Stimulated activated CD4-positive, alpha-beta T cell treated with anti-CD3 and anti-CD28 coated beads, Interleukin-12 subunit alpha, Interleukin-12 subunit beta, amount 100 ng/mL, for 4 hours (primary cell): ENCODE data around the gene TGFBR3L.
A peak's percentile ranks its signal among the peaks of the same experiment; 100 is the strongest.
"Not testable (repeated sequence)": the region's sequence is repeated elsewhere in the genome, so short reads cannot be mapped to it uniquely, and the experiment has no call there.

Source experiments
- DNase-seq: peaks from one replicate; pipeline ENCODE4 v3.0.0-alpha.2; 2020

The TGFBR3L gene

DNA sequence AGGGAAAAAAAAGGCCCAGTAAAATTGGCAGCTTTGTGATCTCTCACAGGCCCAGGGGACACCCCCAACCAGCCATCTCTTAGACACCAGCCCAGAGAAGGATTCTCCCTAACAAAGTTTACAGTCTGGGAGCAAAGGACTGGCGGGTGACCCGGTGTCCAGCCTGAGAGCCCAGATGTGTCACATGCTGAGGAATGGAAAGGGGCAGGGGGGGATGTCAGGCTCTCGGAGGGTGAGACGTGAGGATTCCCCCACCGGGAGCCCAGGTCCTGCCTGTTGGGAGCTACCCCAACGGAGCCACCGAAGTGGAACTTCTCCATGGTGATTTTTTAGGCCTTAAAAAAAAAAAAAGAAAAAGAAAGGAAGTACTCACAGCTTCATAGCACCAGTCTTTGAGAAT is 16.1 kb downstream of the TGFBR3L start:
- no peak for DNase-seq

DNA sequence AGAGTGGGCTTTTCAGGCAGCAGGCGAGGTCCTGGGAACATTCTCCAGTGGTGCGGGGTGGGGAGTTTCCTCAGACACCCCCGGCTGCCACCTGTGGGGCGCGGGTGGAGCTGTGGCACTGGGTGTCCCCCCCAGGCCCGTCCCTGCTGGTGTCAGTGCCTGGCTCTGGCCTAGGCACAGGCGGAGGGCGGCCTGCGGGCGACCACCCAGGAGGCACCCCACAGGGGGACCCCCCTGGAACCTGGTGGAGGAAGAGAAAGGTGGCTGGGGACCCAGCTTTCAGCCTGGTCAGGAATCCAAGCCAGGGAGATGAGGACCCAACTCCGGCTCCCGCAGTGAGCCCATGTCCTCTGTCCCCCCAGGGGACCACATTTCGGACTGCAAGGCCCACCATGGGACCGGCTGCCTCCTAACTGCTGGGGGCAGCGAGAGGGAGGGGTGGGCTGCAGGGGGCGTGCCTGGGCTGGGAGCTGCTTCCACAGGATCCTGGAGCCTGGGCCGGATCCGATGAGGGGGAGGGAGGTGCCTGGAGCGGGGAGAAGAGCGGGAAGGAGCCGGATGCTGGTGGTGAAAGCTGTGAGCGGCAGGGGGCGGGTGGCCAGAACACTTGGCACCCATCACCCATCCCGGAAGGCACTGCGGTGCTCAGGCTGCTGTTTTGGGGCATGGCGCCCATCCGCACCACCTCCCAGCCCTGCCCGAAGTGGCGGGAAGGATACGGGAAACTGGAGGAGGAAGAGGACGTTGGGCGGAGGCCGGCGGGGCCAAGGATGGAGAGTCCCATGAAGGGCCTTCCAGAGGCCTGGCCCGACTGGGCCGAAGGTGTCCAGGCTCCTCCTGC is 16.8 kb downstream of the TGFBR3L start:
- DNase-seq: no peak

DNA sequence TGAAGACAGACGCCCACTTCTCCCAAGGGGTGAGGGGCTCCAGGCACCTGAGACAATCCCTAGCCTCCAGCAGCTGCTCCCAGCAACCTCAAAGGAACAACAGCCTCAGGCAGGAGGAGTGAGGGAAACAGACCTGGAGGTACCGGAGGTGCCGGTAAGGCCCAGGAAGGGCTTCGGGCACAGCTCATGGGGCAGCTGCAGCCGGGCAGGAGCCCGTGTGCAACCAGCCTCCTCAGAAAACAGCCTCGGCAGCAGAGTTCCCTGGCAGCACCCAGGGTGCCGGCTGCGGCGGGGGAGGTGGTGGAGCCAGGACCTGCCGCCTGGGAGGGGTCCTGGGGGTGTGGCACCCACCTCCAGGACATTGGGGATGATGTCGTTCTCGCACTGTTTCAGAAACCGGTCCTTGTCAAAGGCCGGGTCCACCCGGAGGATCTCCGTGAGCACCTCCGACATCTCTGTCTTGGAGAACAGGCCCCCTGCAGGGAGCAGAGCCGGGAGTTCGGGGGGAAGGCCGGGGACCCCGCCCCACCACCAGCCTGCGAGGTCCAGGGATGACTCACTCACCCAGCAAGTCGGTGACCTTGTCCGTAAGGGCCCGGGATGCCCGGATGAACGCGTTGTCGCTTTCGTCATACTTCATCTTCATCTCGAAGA is 17.8 kb downstream of the TGFBR3L start:
- DNase-seq: no peak

DNA sequence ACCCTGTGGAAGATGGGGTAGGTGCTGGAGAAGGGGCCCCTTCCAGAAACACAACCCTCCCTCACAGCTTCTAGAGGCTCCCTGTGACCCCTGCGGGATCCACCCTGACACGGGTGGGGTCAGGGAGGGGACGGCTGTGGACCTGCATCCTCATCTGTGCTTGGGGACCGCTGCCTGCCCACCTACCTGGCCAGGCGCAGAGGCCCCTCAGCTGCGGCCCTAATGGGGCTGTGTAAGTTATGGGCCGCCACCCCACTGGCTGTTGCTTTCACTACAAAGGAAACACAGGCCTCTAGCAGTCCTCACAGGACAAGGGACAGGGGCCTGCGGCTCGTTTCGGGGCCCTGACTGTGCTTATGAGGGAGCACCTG is 18.3 kb downstream of the TGFBR3L start:
- DNase-seq: no peak

DNA sequence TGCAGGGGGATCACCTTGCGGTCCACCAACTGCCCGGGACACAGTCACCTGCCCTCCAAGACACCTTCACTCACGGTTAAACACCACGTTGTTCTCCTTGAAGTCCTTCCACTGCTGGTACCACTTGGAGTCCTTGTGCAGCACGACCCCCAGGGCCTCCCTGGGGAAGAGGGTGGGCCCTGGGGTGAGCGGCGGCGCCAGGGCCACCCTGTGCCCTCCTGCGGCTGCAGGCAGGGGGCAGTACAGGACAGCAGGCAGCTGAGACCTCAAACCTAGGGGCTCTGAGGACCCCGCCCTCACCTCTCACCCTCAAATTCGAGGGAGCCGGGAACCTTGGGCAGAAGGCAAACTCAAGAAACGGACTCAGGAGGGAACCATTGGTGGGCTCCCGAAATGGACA is 18.8 kb downstream of the TGFBR3L start:
- no peak for DNase-seq

DNA sequence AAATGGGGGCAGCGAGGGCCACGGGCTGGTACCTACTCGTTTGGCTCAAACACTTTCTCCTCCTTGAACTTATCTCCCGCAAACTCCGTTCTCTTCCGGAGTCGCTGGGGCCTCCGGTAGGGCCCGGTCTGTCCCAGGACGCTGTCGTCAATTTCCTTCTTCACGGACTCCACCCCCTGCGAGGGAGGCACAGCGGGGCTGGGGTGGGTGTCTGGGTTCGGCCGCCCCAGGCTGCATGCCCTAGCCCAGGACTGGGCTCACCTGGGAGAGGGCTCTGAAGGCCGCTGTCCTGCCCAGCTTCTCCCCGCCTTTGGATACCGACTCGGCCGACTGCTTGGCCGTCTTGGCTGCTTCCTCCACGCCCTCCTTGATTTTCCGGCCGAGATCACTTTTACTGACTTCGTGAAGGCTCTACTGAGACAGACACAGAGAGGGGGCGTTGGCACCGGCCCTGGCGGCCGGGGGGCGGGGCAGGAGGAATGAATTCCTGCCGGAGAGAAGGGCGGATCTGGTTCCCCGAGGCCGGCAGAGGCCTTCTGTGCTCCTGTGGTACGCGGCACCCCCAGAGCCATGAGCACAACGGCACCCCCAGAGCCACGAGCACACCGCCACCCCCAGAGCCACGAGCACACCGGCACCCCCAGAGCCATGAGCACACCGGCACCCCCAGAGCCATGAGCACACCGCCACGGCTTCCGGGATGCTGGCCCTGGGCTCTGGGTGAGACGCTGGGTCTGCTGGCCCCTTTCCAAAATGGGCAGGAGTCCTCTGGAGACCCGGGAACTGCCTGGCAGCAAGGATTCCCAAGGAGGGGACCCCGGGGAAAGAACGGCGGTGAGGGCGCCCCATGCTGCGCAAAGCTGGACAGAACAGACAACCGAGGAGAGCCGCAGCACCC is 19.4 kb downstream of the TGFBR3L start:
- no peak for DNase-seq

DNA sequence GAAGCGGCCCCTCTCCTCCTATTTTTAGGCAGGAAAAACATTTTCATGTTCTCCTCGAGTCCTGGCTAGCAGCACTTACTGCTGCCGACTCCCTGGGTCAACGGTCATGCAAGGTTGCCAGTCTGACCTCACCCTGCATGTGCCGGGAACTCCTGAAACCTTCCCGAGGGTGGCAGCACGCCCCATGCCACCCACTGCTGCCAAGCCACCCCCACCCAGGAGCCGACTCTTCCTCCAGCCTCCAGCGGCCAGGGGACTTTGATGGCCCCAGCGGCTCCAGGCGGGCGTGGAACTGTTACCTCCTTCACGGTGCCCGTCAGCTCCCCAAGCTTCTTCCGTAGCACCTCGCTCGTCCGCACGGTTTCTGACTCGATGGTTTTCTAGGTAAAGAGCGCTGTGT is 20.1 kb downstream of the TGFBR3L start:
- no peak for DNase-seq

DNA sequence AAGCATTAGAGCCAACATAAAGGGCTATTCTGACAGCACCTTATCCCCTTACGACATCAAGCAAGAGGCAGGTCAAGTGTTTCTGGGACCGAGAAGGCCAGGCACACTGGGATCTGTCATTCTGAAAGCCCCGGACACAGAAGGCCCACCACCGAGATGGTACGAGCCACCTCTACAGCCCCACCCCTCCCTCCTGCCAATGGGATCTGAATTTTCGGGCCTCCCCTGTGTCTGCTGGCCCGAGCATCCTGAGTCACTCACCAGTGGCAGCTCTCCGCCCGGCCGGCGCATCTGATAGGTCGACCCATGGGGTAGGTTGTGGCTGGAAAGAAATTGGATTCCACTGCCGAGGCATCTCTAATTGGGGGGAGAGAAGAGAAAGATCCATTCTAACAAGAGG is 26.2 kb downstream of the TGFBR3L start:
- no peak for DNase-seq

DNA sequence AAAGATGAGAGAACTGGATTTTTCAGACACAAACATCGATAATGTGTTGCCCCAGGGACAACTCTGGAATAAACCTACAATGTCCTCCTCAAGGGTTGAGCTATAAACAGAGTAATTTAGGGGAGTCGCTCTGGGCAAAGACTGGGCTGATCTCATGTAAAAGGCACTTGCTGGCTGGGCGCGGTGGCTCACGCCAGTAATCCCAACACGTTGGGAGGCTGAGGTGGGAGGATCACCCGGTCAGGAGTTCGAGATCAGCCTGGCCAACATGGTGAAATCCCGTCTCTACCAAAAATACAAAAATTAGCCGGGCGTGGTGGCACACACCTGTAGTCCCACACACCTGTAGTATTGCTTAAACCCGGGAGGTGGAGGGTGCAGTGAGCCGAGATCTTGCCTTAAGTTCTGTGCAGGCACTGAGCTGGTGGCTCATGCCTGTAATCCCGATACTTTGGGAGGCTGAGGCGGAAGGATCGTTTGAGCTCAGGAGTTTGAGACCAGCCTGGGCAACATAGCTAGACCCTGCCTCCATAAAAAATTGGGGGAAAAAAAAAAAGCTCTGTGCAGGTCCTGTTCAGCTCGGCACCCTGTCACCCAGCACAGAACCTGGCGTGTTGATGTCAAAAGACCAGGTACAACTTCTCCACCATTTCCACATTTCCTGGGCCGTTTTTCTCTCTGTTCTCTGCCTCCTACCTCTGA is 27.4 kb downstream of the TGFBR3L start:
- DNase-seq: no peak

DNA sequence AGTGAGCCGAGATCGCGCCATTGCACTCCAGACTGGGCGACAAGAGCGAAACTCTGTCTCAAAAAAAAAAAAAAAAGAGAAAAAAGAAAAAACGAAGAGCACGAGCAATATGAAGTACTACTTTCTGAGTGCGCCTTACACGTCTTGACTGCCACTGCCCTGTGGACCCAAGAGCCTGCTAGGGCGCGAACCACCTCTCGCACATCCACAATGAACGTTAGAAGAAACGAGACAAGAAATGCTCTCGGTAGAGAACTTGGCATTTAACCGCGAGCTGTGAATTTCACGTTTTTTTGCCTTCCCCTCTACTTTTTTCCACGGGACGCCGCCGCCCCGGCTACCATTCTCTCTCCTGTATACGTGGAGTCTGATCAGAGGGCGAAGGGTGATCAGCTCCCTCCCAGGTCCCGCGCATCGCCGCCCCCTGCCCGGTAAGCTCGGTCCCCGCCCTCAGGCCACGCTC is 28.4 kb downstream of the TGFBR3L start:
- no peak for DNase-seq

DNA sequence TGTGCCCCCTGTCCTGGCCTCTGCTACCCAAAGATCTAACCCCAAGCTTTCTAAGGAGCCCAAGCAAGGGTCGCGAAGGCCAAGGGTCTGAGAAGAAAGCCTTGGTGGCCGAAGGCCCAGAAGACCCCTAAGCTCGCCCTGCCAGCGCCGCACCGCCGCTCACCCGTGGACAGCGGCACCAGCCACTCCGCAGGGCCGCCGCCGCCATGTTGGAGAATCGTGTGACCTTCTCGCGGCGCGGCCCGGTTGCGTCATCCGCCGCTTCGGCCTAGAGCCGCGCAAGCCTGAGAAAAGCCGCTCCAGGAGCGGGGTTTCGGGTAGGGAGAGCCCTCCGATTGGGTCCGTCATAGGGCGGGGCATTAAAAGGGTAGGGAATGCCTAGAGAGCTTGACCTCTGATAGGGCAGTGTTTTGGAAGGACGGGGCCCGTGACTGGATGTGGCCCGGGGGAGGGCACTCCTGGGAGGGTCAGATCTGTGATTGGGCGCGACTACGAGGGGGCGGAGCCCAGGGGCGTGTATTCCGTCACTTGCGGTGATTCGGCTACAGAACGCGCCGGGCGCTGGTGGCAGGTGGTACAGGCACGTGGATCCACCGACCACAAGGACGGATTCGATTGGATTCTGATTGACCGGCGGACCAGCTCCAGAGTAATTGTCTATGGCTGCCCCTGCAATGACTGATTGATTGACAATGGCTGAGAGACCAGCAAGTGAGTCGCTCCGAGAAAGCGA is 29.0 kb downstream of the TGFBR3L start, which contains the start of gene TIMM44:
Gene TIMM44 (minus strand): TSS at position 223 of the 733 bp plus-strand sequence. CDS start 15 bp downstream, at position 208.
- DNase-seq: peak; percentile 97

DNA sequence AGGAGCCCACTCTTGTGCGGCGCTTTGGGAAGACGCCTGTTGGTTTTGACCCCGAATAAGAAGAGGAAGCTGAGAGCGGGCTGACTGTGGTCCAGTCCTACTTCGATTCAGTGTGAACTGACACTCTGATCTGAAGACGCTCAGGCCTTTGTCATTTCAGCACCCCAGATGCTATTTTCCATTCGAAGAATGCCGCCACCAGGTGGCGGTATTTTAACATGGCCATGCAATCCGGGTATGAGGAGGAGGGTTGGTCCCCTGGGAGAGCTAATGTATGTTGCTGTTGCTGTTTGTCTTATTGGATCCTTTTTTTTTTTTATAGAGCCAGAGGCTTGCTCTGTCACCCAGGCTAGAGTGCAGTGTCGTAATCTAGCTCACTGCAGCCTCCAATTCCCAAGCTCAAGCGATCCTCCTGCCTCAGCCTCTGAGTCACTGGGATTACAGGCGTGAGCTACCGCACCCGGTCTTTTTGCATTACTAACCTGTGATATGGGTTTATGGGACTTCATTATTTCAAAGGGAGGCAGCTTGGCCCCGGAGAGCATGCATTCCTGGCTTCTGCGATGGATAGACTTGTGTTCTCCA is 29.6 kb downstream of the TGFBR3L start:
- DNase-seq: peak; percentile 84

DNA sequence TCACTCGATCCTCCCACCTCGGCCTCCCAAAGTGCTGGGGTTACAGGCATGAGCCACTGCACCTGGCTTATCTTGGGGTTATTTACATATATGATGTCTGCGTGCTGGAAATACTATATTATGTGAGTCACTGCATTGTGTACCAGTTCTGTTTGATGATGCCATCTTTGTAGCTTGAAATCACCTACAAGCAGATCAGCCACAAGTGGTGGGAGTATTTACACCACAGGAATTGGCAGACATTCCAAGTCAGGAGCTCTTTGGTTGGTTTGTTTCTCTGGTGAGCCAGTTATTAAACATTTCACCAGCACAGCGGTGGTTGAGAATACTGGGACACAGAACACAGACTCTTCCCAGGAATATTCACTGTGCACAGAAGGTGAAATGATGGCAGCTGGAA is 33.3 kb downstream of the TGFBR3L start:
- no peak for DNase-seq

DNA sequence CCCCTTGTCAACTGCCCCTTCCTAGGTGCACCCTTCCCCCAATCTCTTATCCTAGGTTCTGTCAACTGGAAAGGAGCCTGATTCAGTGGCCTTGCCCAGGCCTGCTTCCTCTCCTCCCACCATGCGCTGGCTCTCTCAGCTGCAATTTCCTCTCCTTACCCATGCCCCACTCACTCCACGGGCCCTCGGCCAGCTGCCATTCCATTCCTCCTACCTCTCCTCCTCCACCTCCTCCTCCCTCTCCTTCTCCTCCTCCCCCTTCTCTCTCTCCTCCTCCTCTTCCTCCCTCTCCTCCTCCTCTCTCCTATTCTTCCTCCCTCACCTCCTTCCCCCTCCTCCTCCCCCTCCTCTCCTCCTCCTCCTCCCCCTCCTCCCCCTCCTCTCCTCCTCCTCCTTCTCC is 38.4 kb downstream of the TGFBR3L start:
- no peak for DNase-seq

DNA sequence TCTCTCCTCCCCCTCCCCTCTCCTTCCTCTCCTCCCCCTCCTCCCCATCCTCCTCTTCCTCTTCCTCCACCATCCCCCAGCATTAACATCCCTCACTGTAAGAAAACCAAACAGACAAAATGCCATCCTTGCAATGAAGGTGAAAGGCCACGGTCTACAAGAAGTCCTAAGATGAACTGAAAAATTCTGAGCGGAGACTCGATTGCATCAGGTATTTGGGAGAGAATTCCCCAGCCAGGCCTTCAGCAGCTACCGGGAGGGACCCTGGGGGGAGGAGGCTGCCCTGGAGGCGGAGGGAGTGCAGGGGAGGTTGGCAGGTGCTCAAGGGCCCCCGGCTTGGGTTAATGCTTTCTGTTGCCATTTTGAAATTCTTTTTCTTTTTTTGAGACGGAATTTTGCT is 38.9 kb downstream of the TGFBR3L start:
- no peak for DNase-seq

DNA sequence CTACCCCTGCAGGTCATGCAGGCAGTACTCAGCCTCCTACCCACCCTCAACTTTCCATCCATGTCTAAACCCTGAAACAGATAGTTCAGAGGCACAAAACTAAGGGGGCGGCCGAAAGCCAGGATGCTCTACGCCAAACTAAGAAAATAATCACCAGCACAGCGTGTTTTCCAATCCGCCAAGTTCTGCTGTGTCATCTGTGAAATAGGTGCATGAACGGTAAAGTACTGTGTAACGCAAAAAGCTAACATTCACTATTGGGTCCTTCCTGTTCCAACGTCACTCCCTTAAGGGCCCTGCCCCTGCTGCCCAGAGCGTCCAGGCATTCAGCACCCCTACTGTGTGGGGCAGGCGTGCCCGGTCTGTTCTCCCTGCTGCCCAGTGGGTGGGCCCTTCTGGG is 41.1 kb downstream of the TGFBR3L start:
- no peak for DNase-seq

DNA sequence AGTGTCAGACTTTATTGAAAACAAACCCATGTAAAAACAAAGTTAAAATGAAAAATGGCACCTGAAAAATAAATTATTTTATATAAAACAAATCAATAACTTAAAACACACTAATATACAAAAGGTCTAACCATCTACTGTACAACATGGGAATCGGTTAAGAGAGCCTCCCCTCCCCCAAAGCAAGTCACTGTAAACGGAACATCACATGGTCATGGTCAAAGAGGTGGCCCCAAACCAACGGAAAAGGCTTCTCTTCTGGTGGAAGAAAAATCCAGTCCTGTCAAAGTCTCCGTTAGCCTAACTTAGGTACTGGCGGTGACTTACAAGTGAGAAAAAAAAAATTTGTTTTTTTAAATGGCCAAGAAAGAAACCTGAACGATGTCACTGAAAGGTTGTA is 44.6 kb downstream of the TGFBR3L start:
- DNase-seq: no peak

DNA sequence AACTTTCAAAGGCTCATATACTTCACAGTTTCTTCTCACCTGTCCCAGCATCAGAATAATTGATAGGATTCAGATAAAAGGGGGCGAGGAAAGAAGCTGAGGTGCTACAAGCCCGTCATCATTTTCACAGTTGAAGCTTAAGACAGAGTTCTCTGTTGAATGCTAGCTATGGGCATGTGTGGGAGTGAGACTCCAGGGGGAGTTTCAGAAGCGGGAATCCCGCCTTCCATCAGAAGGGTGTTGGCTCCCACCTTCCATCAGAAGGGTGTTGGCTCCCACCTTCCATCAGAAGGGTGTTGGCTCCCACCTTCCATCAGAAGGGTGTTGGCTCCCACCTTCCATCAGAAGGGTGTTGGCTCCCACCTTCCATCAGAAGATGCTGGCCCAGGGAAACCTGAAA is 46.5 kb downstream of the TGFBR3L start:
- DNase-seq: not testable (repeated sequence)

DNA sequence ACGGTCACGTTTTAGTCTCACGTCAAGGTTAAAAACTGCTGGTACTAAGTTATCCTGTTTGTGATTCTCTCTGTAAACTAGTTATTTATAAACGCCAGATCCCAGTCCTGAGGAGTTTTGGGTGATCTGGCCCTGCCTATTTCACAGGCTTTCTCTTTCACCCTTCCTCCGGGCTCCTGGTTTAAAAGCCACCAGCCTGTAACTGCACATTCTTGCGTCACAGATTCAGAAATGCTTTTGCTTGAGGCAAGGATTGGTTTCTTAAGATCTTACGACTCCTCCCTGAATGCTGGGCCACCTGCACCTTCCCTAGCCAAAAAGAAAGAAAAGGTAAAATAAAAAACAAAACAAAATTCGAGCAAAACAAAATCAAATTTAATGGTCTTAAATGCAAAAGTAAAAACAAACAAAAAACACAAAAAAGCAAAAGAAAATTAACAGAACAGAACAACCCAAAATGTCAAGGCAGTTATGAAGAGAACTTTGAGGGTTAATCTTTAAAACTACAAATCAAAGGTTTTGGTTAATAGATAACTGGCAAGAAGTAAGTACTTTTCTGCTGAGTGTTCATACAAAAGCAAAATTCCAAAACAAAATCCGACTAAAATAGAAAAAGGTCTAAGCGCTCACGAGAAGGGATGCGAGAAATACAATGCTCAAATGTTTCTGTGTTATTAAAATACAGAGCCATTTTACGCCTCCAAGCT is 47.4 kb downstream of the TGFBR3L start:
- no peak for DNase-seq

DNA sequence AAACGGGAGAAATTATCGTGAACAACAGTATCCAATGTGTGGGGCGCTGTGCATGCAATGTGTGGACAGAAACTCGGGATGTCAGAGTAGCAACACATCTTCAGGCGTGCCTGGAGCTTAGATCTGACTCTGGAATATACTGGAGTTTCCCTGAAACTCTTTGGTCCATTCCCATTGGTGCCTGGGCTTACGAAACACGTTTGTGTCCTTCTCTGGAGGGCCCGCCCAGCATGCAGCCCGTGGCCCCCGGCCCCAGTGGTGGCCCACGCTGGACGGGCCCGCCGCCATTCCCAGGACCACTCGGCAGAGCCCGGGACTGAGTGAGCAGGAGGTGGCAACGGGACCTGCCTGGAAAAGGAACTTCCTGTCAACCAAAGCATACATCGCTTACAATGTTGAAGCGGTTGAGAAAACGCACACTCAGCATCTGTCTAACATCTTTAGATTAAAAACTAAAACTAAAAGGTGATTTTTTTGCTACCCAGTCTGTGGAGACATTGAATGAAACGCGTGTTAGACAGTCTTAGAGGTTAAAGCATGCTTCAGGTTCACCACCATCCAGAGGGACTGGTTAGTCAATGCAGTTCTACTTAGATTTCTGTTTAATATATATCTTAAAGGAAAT is 48.1 kb downstream of the TGFBR3L start:
- no peak for DNase-seq
